ENCODE measurements around the gene LSM5. TPM values are rescaled to one million over a fixed set of nuclear protein-coding genes. Genes with fewer than 3 reads are reported as not detected.

Gene LSM5
- total RNA-seq, 1 experiment from 2014 or later, result 81.0 TPM

- H3K9me3 ChIP-seq (ENCODE audit: control insufficient read depth in 1 of 2, insufficient read depth in 1 of 2, low read depth in 1 of 2, low read length in 2 of 2), result no peaks in the 10 kb centered on the region
- intact Hi-C loops (cut with micrococcal nuclease), result no loop called here
- peaks cover 46% of the 10 kb centered on the region for H3K79me2 ChIP-seq (ENCODE audit: insufficient read depth, low read length)
- no peaks in the 10 kb centered on the region for H3K4me1 ChIP-seq (ENCODE audit: control insufficient read depth in 1 of 2, insufficient read depth in 2 of 2, low read length in 2 of 2)
- no peak overlapping the region for H3K4me3 ChIP-seq (replicated peaks in 1 of 2; ENCODE audit: low read depth in 1 of 2, low read length in 2 of 2)
- H4K20me1 ChIP-seq (ENCODE audit: insufficient read depth), result 0 out of 2 replicates have a peak, but pooled peaks cover 11% of the 10 kb centered on the region
- BruUV-seq (replicated peaks), result no TSS peak
- CTCF ChIA-PET, result no interaction called here
- H3K27me3 ChIP-seq (ENCODE audit: insufficient read depth, low read length), result no peaks in the 10 kb centered on the region
- DNase-seq (ENCODE audit: low read depth, low spot score) (no peak), ATAC-seq (no peak)
- no peak overlapping the region for H3K9ac ChIP-seq (ENCODE audit: low read length)
- H3K9me2 ChIP-seq (ENCODE audit: insufficient read depth), result no peaks in the 10 kb centered on the region
- no peak overlapping the region for H2AFZ ChIP-seq (ENCODE audit: low read depth, low read length, poor library complexity, severe bottlenecking)
- no peak overlapping the region for H3K4me2 ChIP-seq (ENCODE audit: low read length)
- H3K36me3 ChIP-seq (ENCODE audit: control insufficient read depth in 1 of 2, insufficient read depth in 2 of 2, low read length in 2 of 2), result 0 out of 4 replicates have a peak, but pooled peaks cover 0 to under 1% of the 10 kb centered on the region in 2 experiments
- H3K27ac ChIP-seq (ENCODE audit: low read depth, low read length), result no peak overlapping the region
- no peak for TF ChIP-seq SP1 (IDR thresholded peaks at IDR 0.05; ENCODE audit: low read depth)
- TF ChIP-seq EZH2 (IDR thresholded peaks at IDR 0.05), result no peak
- POLR2A ChIA-PET, result no interaction called here
- RAD21 ChIA-PET (ENCODE audit: low non-redundant PET in 1 of 2, low total read pairs in 2 of 2, uncharacterized antibody in 2 of 2, unreplicated experiment in 2 of 2), result no interaction called here
Measured at GRCh38 chr7:32525839-32526238, 35.7 kb upstream of the LSM5 start.

GRCh38 chr7:32524631-32525030 is 34.5 kb upstream of the LSM5 start:
- Histone ChIP-seq H3K9me2 (ENCODE audit: insufficient read depth) (no peaks in the 10 kb centered on the region), H3K9me3 (ENCODE audit: control insufficient read depth in 1 of 2, insufficient read depth in 1 of 2, low read depth in 1 of 2, low read length in 2 of 2) (peaks cover 3 to 8% of the 10 kb centered on the region in 2 experiments; a peak in 2 of 4 replicates), H3K27ac (ENCODE audit: low read depth, low read length) (no peak overlapping the region), H3K79me2 (ENCODE audit: insufficient read depth, low read length) (peaks cover 48% of the 10 kb centered on the region), H3K4me1 (ENCODE audit: control insufficient read depth in 1 of 2, insufficient read depth in 2 of 2, low read length in 2 of 2) (no peaks in the 10 kb centered on the region), H3K36me3 (ENCODE audit: control insufficient read depth in 1 of 2, insufficient read depth in 2 of 2, low read length in 2 of 2) (0 out of 4 replicates have a peak, but pooled peaks cover 0 to 10% of the 10 kb centered on the region in 2 experiments), H3K4me2 (ENCODE audit: low read length) (no peak overlapping the region), H2AFZ (ENCODE audit: low read depth, low read length, poor library complexity, severe bottlenecking) (no peak overlapping the region), H3K4me3 (replicated peaks in 1 of 2; ENCODE audit: low read depth in 1 of 2, low read length in 2 of 2) (no peak overlapping the region), H3K27me3 (ENCODE audit: insufficient read depth, low read length) (no peaks in the 10 kb centered on the region), H3K9ac (ENCODE audit: low read length) (no peak overlapping the region), H4K20me1 (ENCODE audit: insufficient read depth) (0 out of 2 replicates have a peak, but pooled peaks cover 3% of the 10 kb centered on the region)
- intact Hi-C loops (cut with micrococcal nuclease), result no loop called here
- CTCF ChIA-PET, result no interaction called here
- no peak for DNase-seq (ENCODE audit: low read depth, low spot score)
- ATAC-seq, result no peak
- RAD21 ChIA-PET (ENCODE audit: low non-redundant PET in 1 of 2, low total read pairs in 2 of 2, uncharacterized antibody in 2 of 2, unreplicated experiment in 2 of 2), result no interaction called here
- BruUV-seq (replicated peaks), result no TSS peak
- POLR2A ChIA-PET, result no interaction called here
- TF ChIP-seq ZFX (IDR thresholded peaks at IDR 0.05), result no peak
- no peak for TF ChIP-seq YY1 (IDR thresholded peaks at IDR 0.05; ENCODE audit: extremely low read depth, insufficient replicate concordance, low read depth, low read length)
- TF ChIP-seq CTCF (IDR thresholded peaks at IDR 0.05 in 2 of 3, conservative IDR thresholded peaks at IDR 0.05 in 1 of 3; ENCODE audit: borderline replicate concordance in 1 of 3, insufficient read depth in 1 of 3, low read depth in 2 of 3, low read length in 2 of 3), result no peak
- TF ChIP-seq ELF1 (IDR thresholded peaks at IDR 0.05; ENCODE audit: borderline replicate concordance, low read depth), result no peak
- no peak for TF ChIP-seq REST (IDR thresholded peaks at IDR 0.05; ENCODE audit: low read depth)
- TF ChIP-seq JUND (IDR thresholded peaks at IDR 0.05), result no peak
- TF ChIP-seq CBX3 (IDR thresholded peaks at IDR 0.05; ENCODE audit: low read depth), result no peak
- no peak for TF ChIP-seq SIN3A (IDR thresholded peaks at IDR 0.05; ENCODE audit: low read depth)
- no peak for TF ChIP-seq ZNF274 (IDR thresholded peaks at IDR 0.05; ENCODE audit: low read depth, low read length)
- no peak for TF ChIP-seq SRF (IDR thresholded peaks at IDR 0.05; ENCODE audit: low read depth)
- no peak for TF ChIP-seq SP1 (IDR thresholded peaks at IDR 0.05; ENCODE audit: low read depth)
- TF ChIP-seq MAX (IDR thresholded peaks at IDR 0.05), result no peak
- TF ChIP-seq POLR2AphosphoS5 (IDR thresholded peaks at IDR 0.05; ENCODE audit: low read depth, low read length), result no peak
- no peak for TF ChIP-seq EZH2phosphoT487 (IDR thresholded peaks at IDR 0.05; ENCODE audit: borderline replicate concordance)
- no peak for TF ChIP-seq CEBPB (IDR thresholded peaks at IDR 0.05; ENCODE audit: low read depth)
- TF ChIP-seq TCF7L2 (IDR thresholded peaks at IDR 0.05; ENCODE audit: borderline replicate concordance, extremely low read depth, insufficient read depth, insufficient read length), result no peak

All from HCT116 (cell line).